ENCODE measurements around the gene GP1BA. TPM values are rescaled to one million over a fixed set of nuclear protein-coding genes. Genes with fewer than 3 reads are reported as not detected.

The GP1BA gene
- total and polyA plus RNA-seq, 10 of the 15 experiments (the other 5 are each of a cell fraction or from before 2014, with no cell fraction given): 0.04 to 0.67 (median 0.28) TPM; not detected in 1

- Histone ChIP-seq H3K4me3 (peak overlapping the region; percentile 89), H3K4me2 (ENCODE audit: control insufficient read depth, insufficient read depth) (peak overlapping the region; percentile 78), H3K36me3 (ENCODE audit: control insufficient read depth in 2 of 2, insufficient read depth in 2 of 2, low read length in 1 of 2) (peaks cover 3 to 11% of the 10 kb centered on the region in 2 experiments; a peak in 2 of 4 replicates), H3K27me3 (replicated peaks in 1 of 2; ENCODE audit: control insufficient read depth in 2 of 2, insufficient read depth in 2 of 2, low read length in 1 of 2) (no peaks in the 10 kb centered on the region), H3K9me3 (replicated peaks; ENCODE audit: control insufficient read depth, insufficient read depth, low read length) (no peaks in the 10 kb centered on the region), H3K79me2 (ENCODE audit: control insufficient read depth, insufficient read depth, low read length) (peaks cover 29% of the 10 kb centered on the region), H3K4me1 (ENCODE audit: control insufficient read depth, insufficient read depth, low read length) (peaks cover 14% of the 10 kb centered on the region), H2AFZ (ENCODE audit: control insufficient read depth, low read depth, low read length) (peak overlapping the region; percentile 94), H4K20me1 (ENCODE audit: control insufficient read depth, insufficient read depth) (no peaks in the 10 kb centered on the region), H3K27ac (ENCODE audit: control insufficient read depth, insufficient read depth) (peak overlapping the region; percentile 100), H3K9ac (ENCODE audit: control insufficient read depth, insufficient read depth, low read length) (peak overlapping the region; percentile 98)
- under 1% methylated on average over 39 of the region's 42 CpGs for WGBS (ENCODE audit: insufficient coverage, insufficient replicate concordance, low lambda C conversion rate, missing lambda C conversion rate)
- ChIA-PET POLR2A (interaction anchor here (0.6 to 8.5 kb wide), 15 partner anchors 11 to 453 kb away, joined by 3 to 272 read pairs (median 5); partner anchors contain the start of genes CAMTA2, ENO3, INCA1 and KIF1C), SMC1A (ENCODE audit: uncharacterized antibody, unreplicated experiment) (interaction anchor here (0.7 to 4.3 kb wide), 22 partner anchors 10 to 271 kb away, joined by 3 to 50 read pairs (median 4); partner anchors contain the start of genes CAMTA2, CHRNE, ENO3 and KIF1C), RAD21 (ENCODE audit: unreplicated experiment) (interaction anchor here (0.8 to 6.4 kb wide), 22 partner anchors 9 to 404 kb away, joined by 3 to 73 read pairs (median 4); partner anchors contain the start of genes ARRB2, CAMTA2, ENO3 and INCA1), CTCF (interaction anchor here (0.6 to 3.6 kb wide), 18 partner anchors 10 to 724 kb away, joined by 3 to 28 read pairs (median 6); partner anchors contain the start of genes C1QBP, CAMTA2, CHRNE and ENO3)
- intact Hi-C loops (cut with micrococcal nuclease; ENCODE audit: unreplicated experiment) (loop anchor here (1.0 to 5.0 kb wide), 4 partner anchors 18 to 95 kb away; no protein-coding TSS in a partner anchor), in situ Hi-C loops (cut with MboI) (no loop called here)
- peak; percentile 91 for ATAC-seq
- DNase-seq (ENCODE audit: low read depth, low spot score): peak; percentile 100
- BruUV-seq (replicated peaks): TSS peak; percentile 75
- peak; percentile 100 for FAIRE-seq
- TF ChIP-seq TCF12 (IDR thresholded peaks at IDR 0.05; ENCODE audit: low read depth, low read length) (no peak), YY1 (IDR thresholded peaks at IDR 0.05; ENCODE audit: low read depth, low read length) (no peak), FOS (IDR thresholded peaks at IDR 0.05; ENCODE audit: borderline replicate concordance, extremely low read depth, insufficient read length) (peak; percentile 97), NRF1 (conservative IDR thresholded peaks at IDR 0.05; ENCODE audit: low read depth, low read length) (no peak; the same call in 1 of the 2 replicates), JUNB (IDR thresholded peaks at IDR 0.05) (no peak), SIX5 (IDR thresholded peaks at IDR 0.05; ENCODE audit: low read depth, low read length, severe bottlenecking) (no peak), SMAD1 (IDR thresholded peaks at IDR 0.05; ENCODE audit: low read depth, partially characterized antibody) (no peak), EED (IDR thresholded peaks at IDR 0.05; ENCODE audit: low read depth) (no peak), SREBF1 (IDR thresholded peaks at IDR 0.05; ENCODE audit: low read length) (no peak), ZNF274 (IDR thresholded peaks at IDR 0.05; ENCODE audit: insufficient read depth, insufficient read length) (no peak), BHLHE40 (IDR thresholded peaks at IDR 0.05; ENCODE audit: borderline replicate concordance in 1 of 2, low read depth in 2 of 2, low read length in 1 of 2) (peak in 1 of 2 experiments; percentile 48; a peak in 1 of 4 replicates), HDGF (IDR thresholded peaks at IDR 0.05) (peak; percentile 89; the same call in 1 of the 2 replicates), ZBED1 (IDR thresholded peaks at IDR 0.05; ENCODE audit: borderline replicate concordance) (no peak), NR2C1 (IDR thresholded peaks at IDR 0.05) (peak; percentile 71), PBX3 (IDR thresholded peaks at IDR 0.05; ENCODE audit: insufficient replicate concordance, low read depth, low read length) (peak; percentile 99), SP1 (IDR thresholded peaks at IDR 0.05; ENCODE audit: low read depth, low read length) (peak; percentile 100)
- TF ChIP-seq, protein P1, sequence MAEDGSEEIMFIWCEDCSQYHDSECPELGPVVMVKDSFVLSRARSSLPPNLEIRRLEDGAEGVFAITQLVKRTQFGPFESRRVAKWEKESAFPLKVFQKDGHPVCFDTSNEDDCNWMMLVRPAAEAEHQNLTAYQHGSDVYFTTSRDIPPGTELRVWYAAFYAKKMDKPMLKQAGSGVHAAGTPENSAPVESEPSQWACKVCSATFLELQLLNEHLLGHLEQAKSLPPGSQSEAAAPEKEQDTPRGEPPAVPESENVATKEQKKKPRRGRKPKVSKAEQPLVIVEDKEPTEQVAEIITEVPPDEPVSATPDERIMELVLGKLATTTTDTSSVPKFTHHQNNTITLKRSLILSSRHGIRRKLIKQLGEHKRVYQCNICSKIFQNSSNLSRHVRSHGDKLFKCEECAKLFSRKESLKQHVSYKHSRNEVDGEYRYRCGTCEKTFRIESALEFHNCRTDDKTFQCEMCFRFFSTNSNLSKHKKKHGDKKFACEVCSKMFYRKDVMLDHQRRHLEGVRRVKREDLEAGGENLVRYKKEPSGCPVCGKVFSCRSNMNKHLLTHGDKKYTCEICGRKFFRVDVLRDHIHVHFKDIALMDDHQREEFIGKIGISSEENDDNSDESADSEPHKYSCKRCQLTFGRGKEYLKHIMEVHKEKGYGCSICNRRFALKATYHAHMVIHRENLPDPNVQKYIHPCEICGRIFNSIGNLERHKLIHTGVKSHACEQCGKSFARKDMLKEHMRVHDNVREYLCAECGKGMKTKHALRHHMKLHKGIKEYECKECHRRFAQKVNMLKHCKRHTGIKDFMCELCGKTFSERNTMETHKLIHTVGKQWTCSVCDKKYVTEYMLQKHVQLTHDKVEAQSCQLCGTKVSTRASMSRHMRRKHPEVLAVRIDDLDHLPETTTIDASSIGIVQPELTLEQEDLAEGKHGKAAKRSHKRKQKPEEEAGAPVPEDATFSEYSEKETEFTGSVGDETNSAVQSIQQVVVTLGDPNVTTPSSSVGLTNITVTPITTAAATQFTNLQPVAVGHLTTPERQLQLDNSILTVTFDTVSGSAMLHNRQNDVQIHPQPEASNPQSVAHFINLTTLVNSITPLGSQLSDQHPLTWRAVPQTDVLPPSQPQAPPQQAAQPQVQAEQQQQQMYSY (CRISPR knock-in tag; IDR thresholded peaks at IDR 0.05): no peak
Observed at GRCh38 chr17:4966844-4967538, 34.9 kb downstream of the GP1BA start.
